Measurements from ENCODE around the gene PGA5.

The PGA5 gene

DNA sequence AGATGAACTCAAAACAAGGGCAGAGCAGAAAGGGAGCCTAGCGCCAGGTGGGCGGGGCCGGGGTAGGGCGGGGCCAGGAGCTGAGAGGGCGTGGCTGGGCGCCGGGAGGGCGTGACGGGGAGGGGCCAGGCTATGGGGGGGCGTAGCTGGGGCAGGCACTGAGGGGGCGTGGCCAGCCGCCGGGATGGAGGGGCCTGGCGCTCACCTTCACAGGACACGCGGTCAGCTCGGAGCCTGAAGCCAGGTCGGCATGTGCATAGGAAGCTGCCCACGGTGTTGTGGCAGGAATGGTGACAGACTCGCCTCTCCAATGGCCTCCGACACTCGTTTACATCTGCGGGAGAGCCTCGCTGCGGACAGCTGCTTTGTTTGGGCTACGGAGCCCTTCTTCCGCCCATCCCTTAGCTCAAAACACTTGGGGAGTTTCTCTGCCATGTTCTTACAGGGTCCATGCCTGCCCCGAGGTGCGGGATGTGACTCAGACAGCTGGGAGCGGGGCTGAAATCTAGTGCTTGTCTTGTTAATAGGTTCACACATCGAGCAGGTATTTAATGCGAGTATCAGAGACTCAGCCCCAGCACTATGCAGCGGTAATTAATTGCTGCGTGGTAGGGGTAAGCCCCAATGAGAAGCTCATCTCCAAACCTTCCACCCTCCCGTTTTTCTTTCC lies 40.7 kb downstream of the PGA5 start:
- no peak for TF ChIP-seq ZFP3 (CRISPR knock-in tag; IDR thresholded peaks at IDR 0.05)
- TF ChIP-seq BACH2 (CRISPR knock-in tag; IDR thresholded peaks at IDR 0.05; ENCODE audit: borderline replicate concordance), result no peak
- TF ChIP-seq, protein P1, sequence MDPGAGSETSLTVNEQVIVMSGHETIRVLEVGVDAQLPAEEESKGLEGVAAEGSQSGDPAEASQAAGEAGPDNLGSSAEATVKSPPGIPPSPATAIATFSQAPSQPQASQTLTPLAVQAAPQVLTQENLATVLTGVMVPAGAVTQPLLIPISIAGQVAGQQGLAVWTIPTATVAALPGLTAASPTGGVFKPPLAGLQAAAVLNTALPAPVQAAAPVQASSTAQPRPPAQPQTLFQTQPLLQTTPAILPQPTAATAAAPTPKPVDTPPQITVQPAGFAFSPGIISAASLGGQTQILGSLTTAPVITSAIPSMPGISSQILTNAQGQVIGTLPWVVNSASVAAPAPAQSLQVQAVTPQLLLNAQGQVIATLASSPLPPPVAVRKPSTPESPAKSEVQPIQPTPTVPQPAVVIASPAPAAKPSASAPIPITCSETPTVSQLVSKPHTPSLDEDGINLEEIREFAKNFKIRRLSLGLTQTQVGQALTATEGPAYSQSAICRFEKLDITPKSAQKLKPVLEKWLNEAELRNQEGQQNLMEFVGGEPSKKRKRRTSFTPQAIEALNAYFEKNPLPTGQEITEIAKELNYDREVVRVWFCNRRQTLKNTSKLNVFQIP (CRISPR knock-in tag; IDR thresholded peaks at IDR 0.05; ENCODE audit: borderline replicate concordance, low read depth), result no peak
- TF ChIP-seq ZFP30 (CRISPR knock-in tag; IDR thresholded peaks at IDR 0.05), result no peak
- TF ChIP-seq, protein P2, sequence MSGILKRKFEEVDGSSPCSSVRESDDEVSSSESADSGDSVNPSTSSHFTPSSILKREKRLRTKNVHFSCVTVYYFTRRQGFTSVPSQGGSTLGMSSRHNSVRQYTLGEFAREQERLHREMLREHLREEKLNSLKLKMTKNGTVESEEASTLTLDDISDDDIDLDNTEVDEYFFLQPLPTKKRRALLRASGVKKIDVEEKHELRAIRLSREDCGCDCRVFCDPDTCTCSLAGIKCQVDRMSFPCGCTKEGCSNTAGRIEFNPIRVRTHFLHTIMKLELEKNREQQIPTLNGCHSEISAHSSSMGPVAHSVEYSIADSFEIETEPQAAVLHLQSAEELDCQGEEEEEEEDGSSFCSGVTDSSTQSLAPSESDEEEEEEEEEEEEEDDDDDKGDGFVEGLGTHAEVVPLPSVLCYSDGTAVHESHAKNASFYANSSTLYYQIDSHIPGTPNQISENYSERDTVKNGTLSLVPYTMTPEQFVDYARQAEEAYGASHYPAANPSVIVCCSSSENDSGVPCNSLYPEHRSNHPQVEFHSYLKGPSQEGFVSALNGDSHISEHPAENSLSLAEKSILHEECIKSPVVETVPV (CRISPR knock-in tag; IDR thresholded peaks at IDR 0.05), result no peak
- no peak for TF ChIP-seq ZNF70 (CRISPR knock-in tag; IDR thresholded peaks at IDR 0.05)

DNA sequence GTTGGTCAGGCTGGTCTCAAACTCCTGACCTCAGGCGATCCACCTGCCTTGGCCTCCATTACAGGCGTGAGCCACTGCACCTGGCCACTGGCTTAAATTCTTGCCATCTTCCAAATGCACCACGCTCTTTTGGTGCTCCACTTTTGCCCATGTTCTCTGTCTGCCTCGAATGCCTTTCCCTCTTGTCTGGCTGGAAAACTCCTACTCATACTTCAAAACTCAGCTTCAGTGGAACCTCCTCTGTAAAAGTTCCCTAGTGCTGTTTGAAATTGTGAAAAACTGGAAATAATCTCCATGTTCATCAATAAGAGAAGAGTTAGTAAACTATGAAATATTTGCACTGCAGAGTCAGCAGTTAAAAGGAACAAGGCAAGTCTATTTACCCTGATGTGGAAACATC lies 42.6 kb downstream of the PGA5 start:
- TF ChIP-seq ZNF70 (CRISPR knock-in tag; IDR thresholded peaks at IDR 0.05) (no peak), ZFP3 (CRISPR knock-in tag; IDR thresholded peaks at IDR 0.05) (peak; percentile 95), TCF4 (CRISPR knock-in tag; IDR thresholded peaks at IDR 0.05; ENCODE audit: borderline replicate concordance) (no peak), OSR1 (CRISPR knock-in tag; IDR thresholded peaks at IDR 0.05) (no peak)
- ATAC-seq, result no peak

More for the DNA sequence above, 40.7 kb downstream of the PGA5 start:
- ATAC-seq, result peak; percentile 76

DNA sequence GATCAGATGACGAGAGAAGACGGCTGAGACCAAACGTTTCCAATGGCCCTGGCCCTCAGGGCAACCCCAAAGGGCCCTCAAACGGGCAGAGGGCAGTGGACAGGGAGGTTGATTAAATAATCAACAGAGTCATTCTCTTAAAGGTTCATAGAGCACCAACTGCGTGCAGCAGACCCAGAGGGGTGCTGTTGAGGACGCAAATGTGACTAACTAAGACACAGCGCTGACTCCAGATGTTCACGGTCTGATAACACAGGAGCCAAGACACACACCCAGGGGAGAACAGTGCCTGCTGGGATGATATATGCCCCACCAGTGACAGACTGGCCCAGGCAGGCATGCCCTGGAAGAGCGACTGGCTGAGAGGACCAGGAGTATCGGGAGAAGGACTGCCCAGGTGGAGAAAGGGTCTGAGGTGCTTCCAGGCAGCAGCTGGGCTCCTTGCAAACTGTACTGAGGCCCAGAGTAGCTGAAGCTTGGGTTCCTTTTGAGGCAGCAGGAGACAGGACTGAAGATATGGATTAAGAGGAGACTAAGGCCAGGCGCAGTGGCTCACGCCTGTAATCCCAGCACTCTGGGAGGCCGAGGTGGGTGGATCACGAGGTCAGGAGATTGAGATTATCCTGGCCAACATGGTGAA lies 46.5 kb downstream of the PGA5 start:
- TF ChIP-seq ZFP30 (CRISPR knock-in tag; IDR thresholded peaks at IDR 0.05), result no peak
- no peak for TF ChIP-seq OSR1 (CRISPR knock-in tag; IDR thresholded peaks at IDR 0.05)
- TF ChIP-seq, protein P3, sequence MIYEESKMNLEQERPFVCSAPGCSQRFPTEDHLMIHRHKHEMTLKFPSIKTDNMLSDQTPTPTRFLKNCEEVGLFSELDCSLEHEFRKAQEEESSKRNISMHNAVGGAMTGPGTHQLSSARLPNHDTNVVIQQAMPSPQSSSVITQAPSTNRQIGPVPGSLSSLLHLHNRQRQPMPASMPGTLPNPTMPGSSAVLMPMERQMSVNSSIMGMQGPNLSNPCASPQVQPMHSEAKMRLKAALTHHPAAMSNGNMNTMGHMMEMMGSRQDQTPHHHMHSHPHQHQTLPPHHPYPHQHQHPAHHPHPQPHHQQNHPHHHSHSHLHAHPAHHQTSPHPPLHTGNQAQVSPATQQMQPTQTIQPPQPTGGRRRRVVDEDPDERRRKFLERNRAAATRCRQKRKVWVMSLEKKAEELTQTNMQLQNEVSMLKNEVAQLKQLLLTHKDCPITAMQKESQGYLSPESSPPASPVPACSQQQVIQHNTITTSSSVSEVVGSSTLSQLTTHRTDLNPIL (CRISPR knock-in tag; IDR thresholded peaks at IDR 0.05; ENCODE audit: low read depth), result no peak
- no peak for TF ChIP-seq ESRRG (CRISPR knock-in tag; IDR thresholded peaks at IDR 0.05)
- no peak for TF ChIP-seq TOX (CRISPR knock-in tag; IDR thresholded peaks at IDR 0.05; ENCODE audit: borderline replicate concordance)
- TF ChIP-seq, protein P2 (CRISPR knock-in tag; IDR thresholded peaks at IDR 0.05), result no peak
- TF ChIP-seq, protein P1 (CRISPR knock-in tag; IDR thresholded peaks at IDR 0.05; ENCODE audit: borderline replicate concordance, low read depth), result no peak
- no peak for TF ChIP-seq CSDC2 (CRISPR knock-in tag; IDR thresholded peaks at IDR 0.05)
- no peak for TF ChIP-seq ZNF8 (CRISPR knock-in tag; IDR thresholded peaks at IDR 0.05)
- TF ChIP-seq SNAI2 (CRISPR knock-in tag; IDR thresholded peaks at IDR 0.05), result no peak
- no peak for TF ChIP-seq GLIS3 (CRISPR knock-in tag; IDR thresholded peaks at IDR 0.05)
- TF ChIP-seq ZNF70 (CRISPR knock-in tag; IDR thresholded peaks at IDR 0.05), result no peak
- ATAC-seq, result no peak

DNA sequence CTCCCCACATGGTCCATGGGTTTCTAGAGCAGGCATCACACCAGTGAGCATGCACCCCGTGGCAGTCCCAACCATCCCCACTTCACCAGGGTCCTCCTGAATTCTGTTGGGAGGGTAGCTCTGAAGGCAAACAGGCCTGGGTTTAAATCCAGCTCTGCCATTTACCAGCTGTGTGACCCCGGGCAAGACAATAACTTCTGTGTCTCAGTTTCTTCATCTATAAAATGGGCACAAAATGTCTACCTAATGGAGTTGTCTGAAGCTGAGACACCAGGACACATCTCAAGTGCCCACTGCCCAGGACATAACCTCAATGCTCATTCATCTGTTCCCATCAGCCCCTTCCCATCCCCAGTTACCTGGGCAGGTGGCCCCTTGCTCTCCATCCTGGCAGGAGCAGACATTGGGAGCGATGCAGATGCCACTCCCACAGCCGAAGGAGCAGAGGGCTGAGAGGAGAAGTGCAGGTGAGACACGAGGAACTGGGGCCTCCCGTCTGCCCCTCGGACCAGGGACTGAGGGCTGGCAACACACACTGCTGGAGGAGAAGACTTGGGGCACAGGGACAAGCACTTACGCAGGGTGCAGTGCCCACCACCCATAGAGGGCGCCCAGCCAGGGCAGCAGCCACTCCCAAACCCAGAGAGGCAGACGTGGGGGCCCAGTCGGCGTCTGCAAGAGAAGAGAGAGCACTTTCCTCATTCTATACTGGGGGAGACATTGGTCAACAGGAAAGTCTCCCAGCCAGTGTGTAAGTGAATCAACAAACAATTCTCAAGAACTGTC lies 50.1 kb downstream of the PGA5 start:
- TF ChIP-seq, protein P4, sequence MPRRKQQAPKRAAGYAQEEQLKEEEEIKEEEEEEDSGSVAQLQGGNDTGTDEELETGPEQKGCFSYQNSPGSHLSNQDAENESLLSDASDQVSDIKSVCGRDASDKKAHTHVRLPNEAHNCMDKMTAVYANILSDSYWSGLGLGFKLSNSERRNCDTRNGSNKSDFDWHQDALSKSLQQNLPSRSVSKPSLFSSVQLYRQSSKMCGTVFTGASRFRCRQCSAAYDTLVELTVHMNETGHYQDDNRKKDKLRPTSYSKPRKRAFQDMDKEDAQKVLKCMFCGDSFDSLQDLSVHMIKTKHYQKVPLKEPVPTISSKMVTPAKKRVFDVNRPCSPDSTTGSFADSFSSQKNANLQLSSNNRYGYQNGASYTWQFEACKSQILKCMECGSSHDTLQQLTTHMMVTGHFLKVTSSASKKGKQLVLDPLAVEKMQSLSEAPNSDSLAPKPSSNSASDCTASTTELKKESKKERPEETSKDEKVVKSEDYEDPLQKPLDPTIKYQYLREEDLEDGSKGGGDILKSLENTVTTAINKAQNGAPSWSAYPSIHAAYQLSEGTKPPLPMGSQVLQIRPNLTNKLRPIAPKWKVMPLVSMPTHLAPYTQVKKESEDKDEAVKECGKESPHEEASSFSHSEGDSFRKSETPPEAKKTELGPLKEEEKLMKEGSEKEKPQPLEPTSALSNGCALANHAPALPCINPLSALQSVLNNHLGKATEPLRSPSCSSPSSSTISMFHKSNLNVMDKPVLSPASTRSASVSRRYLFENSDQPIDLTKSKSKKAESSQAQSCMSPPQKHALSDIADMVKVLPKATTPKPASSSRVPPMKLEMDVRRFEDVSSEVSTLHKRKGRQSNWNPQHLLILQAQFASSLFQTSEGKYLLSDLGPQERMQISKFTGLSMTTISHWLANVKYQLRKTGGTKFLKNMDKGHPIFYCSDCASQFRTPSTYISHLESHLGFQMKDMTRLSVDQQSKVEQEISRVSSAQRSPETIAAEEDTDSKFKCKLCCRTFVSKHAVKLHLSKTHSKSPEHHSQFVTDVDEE (CRISPR knock-in tag; IDR thresholded peaks at IDR 0.05), result no peak
- no peak for TF ChIP-seq ARNTL (CRISPR knock-in tag; IDR thresholded peaks at IDR 0.05; ENCODE audit: borderline replicate concordance, low read depth)
- no peak for ATAC-seq
